Measurements from ENCODE around the gene REN. TPM values are rescaled to one million over a fixed set of nuclear protein-coding genes. Genes with fewer than 3 reads are reported as not detected.

REN gene
- total and polyA plus RNA-seq, 8 donors: 0.10 to 2.4 (median 0.20) TPM; not detected in 1

- no peak overlapping the region for H3K27ac ChIP-seq
- H3K36me3 ChIP-seq: no peaks in the 10 kb centered on the region
- DNase-seq: no peak
- intact Hi-C loops (cut with DNase I): no loop called here
- no peaks in the 10 kb centered on the region for H3K27me3 ChIP-seq
- ATAC-seq: no peak
- H3K4me1 ChIP-seq: peaks cover 0 to 26% of the 10 kb centered on the region in 2 donors
- no peak overlapping the region for H3K4me3 ChIP-seq
- H3K9me3 ChIP-seq: no peaks in the 10 kb centered on the region
- TF ChIP-seq CTCF (IDR thresholded peaks at IDR 0.05): no peak
These were observed 55.1 kb downstream of the REN start for GRCh38 chr1:204110894-204111633.

GRCh38 chr1:204108312-204109141 lies 57.6 kb downstream of the REN start:
- peaks cover 11 to 38% of the 10 kb centered on the region in 2 donors for H3K4me1 ChIP-seq
- no peak overlapping the region for H3K4me3 ChIP-seq
- no peak for ATAC-seq
- no peaks in the 10 kb centered on the region for H3K36me3 ChIP-seq
- no peak for TF ChIP-seq CTCF (IDR thresholded peaks at IDR 0.05)
- DNase-seq: no peak
- intact Hi-C loops (cut with DNase I): no loop called here
- H3K27me3 ChIP-seq: no peaks in the 10 kb centered on the region
- H3K27ac ChIP-seq: peak overlapping the region in 1 of 2 donors; percentile 35
- H3K9me3 ChIP-seq: no peaks in the 10 kb centered on the region

- no peak for ATAC-seq
- DNase-seq: no peak
- Histone ChIP-seq H3K4me3 (no peak overlapping the region), H3K9me3 (no peaks in the 10 kb centered on the region), H3K4me1 (peaks cover 18 to 42% of the 10 kb centered on the region in 2 donors), H3K27me3 (no peaks in the 10 kb centered on the region), H3K27ac (peak overlapping the region in 1 of 2 donors; percentile 35), H3K36me3 (no peaks in the 10 kb centered on the region)
- intact Hi-C loops (cut with DNase I): no loop called here
- TF ChIP-seq CTCF (IDR thresholded peaks at IDR 0.05): no peak
These were observed 58.2 kb downstream of the REN start for GRCh38 chr1:204107892-204108291.

- H3K9me3 ChIP-seq: no peaks in the 10 kb centered on the region
- ATAC-seq: no peak
- no peak overlapping the region for H3K27ac ChIP-seq
- H3K4me3 ChIP-seq: no peak overlapping the region
- TF ChIP-seq CTCF (IDR thresholded peaks at IDR 0.05): no peak
- H3K36me3 ChIP-seq: no peaks in the 10 kb centered on the region
- peaks cover 0 to 5% of the 10 kb centered on the region in 2 donors for H3K27me3 ChIP-seq
- intact Hi-C loops (cut with DNase I): no loop called here
- no peak for DNase-seq
- H3K4me1 ChIP-seq: peaks cover 20 to 52% of the 10 kb centered on the region in 2 donors
These were observed 59.3 kb downstream of the REN start for GRCh38 chr1:204106825-204107224.

GRCh38 chr1:204105131-204105515 lies 61.0 kb downstream of the REN start:
- H3K4me1 ChIP-seq: peaks cover 20 to 53% of the 10 kb centered on the region in 2 donors
- DNase-seq: no peak

More at GRCh38 chr1:204105131-204105515, 61.0 kb downstream of the REN start:
- TF ChIP-seq CTCF (IDR thresholded peaks at IDR 0.05): no peak
- no peaks in the 10 kb centered on the region for H3K36me3 ChIP-seq
- H3K4me3 ChIP-seq: no peak overlapping the region
- no peaks in the 10 kb centered on the region for H3K9me3 ChIP-seq
- peak overlapping the region; percentile 56 to 82 for H3K27ac ChIP-seq
- intact Hi-C loops (cut with DNase I): no loop called here
- ATAC-seq: no peak
- H3K27me3 ChIP-seq: peaks cover 0 to 5% of the 10 kb centered on the region in 2 donors
